NCI-H2107 (cell line): ENCODE data around the gene OPTC.
A peak's percentile ranks its signal among the peaks of the same experiment; 100 is the strongest.
"Not testable (repeated sequence)": the region's sequence is repeated elsewhere in the genome, so short reads cannot be mapped to it uniquely, and the experiment has no call there.

Source experiments
- DNase-seq: peaks from one replicate; lab custom pipeline; 2025; lab: John Stamatoyannopoulos, UW

Gene OPTC

DNA sequence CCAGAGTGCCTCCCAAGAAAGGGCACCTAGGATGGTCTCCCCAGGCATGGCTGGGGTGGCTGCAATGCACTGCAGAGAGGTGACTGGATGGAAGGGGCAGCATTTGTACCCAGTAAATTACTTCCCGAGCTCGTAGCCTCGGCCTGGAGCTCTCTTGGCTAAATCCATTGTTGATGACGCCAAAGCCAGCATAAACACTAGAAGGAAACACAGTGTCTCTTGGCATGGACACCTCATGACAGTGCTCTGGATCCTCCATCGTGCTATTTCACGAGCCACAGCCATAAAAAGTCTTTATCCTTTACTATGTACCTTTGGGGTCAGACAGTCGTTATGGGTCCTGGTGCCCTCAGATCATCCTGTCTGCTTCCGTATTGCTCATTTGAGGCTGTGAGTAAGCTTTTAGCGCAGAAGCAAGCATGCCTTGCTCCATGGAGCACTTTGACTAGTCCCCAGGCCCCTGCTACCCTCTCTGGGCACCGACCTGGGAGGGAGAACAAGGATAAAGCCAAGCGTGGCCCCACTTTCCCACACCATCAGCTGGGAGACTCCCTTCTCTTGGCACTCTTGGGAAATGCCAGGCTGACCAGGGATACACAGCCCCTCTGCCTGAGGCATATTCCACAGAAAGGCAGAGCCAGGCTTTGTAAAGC lies 28.7 kb upstream of the OPTC start:
- DNase-seq, result no peak

DNA sequence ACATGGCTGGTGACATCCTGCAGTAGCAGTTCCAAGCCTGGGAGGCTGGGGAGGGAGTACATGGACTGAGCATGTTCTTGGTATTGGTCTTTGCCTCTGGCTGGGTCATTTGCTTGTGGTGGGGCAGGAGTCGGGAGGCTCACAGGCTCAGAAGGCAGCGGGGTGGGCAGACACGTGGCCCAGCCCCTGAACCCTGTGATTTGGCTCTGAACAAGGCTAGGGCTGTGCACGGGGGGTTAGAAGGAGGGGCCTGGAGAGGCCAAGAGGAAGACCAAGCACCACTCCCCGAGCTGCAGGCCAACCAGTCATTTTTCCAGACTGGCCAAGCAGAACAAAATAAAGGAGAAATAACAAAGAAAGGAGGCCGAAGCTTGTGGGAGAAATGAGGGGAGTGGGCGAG lies 28.0 kb upstream of the OPTC start:
- DNase-seq, result no peak

DNA sequence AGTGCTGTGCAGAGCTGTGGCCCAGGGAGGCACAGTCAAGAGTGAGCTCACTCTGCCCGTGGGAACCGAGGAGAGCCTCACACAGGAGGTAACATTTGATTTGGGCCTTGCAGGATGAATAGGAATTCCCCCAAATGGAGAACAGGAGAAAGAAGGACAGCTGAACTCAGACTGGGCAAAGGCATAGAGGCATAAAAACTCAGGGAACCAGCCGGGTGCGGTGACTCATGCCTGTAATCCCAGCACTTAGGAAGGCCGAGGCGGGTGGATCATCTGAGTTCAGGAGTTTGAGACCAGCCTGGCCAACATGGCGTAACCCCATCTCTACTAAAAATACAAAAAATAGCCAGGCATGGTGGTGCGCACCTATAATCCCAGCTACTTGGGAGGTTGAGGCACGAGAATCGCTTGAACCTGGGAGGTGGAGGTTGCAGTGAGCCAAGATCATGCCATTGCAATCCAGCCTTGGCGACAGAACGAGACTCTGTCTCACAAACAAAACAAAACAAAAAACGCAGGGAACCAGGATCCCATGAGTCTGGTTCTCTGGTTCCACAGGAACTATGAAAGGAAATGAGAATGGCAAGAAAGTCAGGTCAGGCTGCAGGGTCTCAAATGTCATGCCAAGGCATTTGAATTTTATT lies 26.9 kb upstream of the OPTC start:
- DNase-seq, result not testable (repeated sequence)

DNA sequence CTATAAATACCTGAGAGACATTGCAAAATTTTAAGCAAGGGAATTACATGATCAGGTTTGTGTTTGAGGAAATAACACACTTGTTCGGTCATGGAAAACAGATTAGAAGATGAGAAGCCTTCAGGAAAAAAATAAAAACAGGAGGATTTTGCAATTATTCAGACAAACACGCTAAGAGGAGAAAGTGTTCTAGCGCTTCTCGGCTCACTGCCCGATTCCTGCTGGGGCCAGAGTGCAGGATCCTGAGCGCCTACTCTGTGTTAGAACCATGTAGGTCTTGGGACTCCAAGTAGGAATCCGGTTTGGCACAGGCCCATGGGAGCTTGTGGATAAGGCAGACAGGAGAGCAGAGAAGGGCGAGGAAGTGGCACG lies 26.4 kb upstream of the OPTC start:
- no peak for DNase-seq

DNA sequence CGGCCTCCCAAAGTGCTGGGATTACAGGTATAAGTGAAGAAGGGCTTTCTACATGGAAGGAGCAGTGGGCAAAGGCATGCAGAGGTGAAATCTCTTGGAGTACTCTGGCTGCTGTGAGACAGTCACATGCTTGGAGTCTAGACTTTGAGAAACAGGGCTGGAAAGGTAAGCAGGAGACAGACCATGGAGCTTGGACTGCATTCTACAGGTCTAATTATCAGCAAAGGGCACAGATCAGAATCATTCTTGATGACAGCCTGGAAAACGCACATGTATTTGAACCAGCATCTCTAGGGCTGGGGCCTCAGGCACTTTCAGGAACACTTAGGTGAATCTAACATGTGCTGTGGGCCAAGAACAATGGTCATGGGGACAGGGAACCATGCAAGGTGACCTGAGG lies 25.6 kb upstream of the OPTC start:
- no peak for DNase-seq

DNA sequence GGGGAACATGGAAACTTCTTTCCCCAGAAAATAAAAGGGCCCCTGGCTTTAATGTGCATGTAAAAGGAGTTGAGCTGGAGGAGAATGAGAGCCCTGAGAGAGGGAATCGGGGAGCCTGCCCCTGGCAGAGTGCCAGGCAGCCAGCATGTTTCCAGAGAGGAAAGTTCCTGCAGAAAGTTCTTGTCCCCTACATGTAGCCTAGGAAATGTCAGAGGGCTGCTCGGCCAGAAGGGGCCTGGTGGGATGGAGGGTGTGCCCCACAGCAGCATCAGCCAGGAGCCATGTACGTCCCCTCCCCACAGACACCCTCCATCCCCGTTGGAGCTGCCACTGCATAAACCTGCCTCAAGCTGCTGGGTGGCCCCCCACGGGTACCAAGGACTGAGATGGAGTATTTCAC lies 23.7 kb upstream of the OPTC start:
- no peak for DNase-seq

DNA sequence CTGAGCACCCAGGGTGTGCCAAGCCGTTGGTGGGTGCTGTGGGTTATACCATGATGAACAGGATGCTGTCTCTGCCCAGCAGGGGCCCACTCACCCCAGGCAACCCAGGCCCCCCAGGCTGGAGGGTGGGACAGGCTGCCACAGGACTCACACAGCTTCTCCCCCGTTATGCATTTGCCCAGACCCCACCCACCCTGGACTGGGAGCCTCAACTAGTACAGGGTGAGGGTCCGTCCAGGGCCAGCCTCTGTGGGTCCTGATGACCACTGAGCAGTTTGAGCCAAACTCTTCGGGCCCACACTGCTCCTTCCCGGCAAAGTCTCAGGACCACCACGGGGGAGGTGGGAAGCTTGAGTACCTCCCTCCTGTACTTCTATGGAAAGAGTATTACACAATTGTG lies 22.1 kb upstream of the OPTC start:
- no peak for DNase-seq

DNA sequence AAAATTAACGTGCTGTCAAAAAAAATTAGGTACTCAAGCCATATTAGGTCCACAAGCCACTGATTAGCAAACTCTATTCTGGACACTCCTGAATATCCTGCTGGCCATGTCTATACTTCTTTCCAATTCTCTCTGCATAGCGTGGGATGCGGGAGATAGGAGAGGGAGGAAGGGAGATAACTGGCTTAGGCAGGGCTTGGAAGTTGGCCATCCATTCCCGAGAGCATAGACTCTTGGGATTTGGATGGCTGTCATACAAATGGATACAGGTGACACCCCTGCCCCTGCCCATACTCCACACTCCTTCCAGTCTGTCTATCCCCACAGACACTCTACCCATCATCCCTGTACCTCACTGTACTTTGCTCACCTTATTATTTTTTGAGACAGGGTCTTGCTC lies 20.7 kb upstream of the OPTC start:
- no peak for DNase-seq

DNA sequence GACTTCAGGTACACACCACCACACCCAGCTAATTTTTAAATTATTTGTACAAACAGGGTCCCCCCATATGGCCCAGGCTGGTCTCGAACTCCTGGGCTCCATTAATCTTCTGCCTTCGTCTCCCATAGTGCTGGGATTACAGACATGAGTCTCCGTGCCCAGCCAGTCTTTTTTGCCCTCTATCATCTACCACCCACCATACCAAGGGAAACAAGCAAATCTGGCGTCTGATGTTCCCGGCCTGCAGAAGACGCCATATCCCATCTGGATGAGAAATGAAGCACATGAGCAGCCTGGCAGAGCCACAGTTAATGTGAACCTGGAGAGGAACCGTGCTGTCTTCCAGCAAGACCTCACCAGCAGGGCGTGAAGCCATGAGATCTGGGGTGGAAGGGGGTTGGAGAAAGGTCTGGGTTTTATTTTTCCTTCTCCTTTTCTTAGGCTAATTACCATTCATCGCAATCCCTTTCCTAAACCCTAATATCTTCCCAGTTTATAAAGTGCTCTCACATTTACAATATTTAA lies 20.1 kb upstream of the OPTC start:
- DNase-seq, result no peak

DNA sequence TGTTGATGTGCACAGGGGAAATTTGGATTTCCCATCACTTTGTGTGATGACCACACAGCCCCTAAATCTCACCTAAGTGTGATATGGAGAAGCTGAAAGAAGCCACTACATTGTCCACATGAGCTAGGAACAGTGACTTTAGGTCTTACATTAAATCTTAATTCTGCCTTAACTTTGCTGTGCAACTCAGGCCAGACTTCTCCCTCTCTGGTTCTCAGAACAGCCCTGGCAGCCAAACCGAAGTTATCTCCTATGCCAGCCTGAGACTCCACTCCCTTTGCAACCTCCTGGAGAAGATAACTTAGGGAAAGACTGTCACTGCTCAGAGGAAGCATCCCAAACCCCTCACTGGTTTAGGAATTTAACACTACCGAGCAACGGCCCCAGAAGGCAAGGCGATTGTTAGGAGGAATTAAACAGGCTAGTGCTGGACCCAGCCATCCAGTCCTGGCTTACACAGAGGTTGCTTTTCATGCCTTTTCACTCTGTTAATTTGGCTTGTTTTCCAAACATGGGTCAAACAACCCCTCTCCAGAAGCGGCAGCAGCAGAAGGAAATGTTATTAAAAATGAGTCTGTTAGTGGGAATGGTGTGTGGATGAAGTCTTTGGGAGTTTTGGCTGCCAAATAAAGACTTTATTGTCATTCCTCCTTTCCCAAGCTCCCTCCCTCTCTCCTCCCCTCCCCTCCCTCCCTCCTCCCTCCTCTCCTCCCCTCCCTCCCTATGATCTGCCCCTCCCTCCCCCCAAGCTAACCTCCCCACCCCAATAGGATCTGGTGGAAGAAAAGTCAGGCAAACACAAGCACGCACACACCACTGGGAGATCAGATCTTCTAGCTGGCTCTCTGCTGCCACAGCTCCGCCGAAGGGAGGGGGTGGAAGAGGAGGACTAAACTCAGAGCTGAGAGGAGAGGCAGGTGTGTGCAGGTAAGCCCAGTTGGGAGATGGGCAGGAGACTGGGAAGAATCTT lies 18.7 kb upstream of the OPTC start, which contains the start of gene PRELP:
Gene PRELP, plus strand, starts transcription at position 795 of the 970 bp plus-strand sequence. CDS start 7,379 bp downstream, outside the sequence.
- peak; percentile 43 for DNase-seq

DNA sequence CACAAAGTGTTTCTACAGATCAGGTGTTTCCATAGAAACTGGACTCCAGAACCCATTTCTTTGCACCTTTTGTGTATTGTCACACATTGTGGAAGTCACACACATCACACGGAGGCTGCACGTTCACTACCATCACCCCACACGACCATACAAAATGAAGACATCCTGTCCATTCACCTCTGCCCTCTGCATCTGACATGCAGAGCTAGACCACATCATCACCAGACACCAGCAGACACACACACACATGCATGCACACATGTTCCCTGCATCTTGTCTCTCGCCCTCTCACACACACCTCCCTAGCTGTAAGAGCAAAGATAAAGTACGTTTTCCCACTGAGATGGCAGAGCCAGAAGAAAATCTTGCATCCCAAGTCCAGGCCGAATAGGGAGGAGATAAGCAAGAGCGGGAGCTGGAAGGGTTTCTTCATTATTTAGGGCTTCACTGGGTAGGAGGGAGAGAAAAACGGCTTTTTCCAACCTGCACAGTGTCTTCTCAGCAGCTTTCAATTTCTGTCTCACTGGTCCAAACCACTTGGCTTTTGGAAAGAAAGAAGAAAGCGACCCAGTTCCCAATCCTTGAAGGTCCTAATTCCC lies 17.6 kb upstream of the OPTC start:
- no peak for DNase-seq

DNA sequence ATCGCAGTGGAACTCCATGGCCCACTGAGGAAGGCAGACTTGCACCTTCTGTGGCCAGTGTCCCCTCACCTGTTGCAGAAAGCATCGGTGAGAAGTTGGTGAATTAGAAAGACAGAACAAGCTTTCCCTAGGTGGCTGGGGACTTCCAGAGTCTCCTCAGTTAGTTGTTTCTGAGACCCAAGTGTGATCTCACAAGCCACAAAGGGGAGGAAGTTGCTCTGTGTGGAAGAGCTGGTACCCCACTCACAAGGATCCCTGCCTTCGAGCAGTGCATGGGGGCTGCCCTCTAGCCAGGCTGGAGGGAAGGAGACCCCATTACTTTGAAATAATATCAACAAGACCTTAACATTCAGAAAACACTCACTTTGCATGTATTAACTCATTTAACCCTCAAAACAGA lies 16.2 kb upstream of the OPTC start:
- DNase-seq, result no peak

DNA sequence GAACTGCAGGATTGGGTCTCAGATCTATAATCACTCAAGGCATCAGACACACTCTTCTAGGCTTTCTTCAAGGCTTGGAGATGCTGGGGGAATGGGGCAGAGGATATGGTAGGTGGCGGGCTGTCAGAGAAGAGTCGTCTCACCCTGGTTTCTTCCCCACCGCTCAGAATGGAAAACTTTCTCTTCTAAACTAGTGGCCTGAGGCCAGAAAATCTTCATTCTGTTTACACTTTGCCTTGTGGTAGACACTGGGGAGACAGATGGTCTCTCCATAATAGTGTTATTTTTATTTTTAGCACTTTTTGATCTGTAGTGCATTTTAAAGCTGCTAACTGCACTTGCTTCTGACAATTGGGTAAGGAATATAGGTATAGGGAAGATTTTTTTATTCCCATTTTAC lies 15.7 kb upstream of the OPTC start:
- no peak for DNase-seq

DNA sequence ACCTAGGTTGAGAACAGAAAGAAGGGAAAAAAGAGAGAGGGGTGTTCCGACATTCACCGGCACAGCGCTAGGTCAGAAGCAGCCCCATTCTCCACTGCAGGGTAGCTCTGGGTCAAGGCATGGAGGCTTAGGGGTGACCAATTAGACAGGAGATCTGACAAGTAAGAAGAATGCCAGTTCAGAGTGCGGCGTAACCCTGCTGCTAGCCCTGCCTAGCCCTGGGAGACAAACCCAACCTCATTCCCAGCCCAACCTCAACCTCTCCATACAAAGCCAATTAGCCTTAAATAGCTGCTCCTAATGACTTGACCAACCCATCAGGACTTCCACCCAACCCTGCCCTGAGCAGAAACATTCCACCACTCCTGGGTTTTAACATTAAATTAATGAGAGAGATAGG lies 15.0 kb upstream of the OPTC start:
- DNase-seq, result no peak

DNA sequence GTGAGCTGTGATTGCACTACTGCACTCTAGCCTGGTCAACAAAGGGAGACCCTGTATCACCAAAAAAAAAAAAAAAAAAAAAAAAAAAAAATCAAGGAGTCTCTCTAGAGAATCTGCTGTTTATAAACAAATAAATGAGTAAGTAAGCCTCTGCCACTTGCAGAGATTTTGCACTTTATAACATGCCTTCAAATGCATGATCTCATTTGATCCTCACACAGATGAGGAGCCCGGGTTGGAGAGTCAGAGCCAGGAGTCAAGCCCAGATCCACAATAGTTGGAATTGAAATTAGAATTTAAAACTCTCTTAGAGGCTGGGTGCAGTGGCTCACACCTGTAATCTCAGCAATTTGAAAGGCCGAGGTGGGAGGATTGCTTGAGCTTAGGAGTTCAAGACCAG lies 14.3 kb upstream of the OPTC start:
- DNase-seq, result no peak

DNA sequence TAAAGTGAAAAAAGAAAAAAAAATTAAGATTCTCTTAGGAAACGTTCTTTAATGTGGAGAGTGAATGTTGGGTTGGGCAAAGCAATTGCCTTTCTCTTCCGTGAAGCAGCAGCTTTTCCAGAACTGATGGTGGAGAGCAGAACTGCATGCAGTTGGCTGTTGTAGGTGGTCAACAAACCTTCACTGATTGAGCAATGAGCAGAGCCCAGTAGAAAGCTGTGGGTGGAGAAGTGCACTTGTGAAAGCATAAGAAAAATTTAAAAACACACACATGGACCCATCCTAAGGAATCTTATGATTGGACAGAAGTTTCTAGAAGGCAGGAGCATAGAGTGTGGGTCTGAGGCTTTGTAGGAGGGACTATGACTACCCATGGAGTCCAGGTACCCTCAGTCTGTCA lies 13.9 kb upstream of the OPTC start:
- DNase-seq, result no peak

DNA sequence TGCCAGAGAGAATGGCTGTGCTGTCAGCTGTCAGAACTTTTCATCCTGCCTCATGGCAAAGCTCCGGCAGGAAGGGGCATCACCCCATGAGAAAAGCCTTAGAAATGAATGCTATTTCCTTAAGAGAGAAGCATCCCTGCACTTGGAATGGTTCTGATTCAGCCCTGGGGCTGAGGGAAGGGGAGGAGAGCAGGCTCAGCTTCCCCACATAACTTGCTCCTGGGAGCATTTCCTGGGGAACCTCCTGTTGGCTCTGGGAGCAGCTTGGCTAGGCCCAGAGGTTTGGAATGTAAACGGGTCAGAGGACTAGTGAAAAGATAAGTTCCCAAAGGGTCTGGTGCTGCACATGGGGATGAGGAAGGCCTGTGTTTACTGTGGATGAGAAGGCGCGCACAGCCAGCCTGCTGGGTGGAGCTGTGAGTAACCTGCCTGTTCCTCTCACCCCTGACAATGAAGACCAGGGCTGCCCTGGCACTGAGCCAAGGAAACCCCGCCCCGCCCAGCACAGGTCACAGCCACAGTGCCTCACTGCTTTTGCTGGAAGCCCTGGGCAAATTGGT lies 13.3 kb upstream of the OPTC start:
- peak; percentile 73 for DNase-seq

DNA sequence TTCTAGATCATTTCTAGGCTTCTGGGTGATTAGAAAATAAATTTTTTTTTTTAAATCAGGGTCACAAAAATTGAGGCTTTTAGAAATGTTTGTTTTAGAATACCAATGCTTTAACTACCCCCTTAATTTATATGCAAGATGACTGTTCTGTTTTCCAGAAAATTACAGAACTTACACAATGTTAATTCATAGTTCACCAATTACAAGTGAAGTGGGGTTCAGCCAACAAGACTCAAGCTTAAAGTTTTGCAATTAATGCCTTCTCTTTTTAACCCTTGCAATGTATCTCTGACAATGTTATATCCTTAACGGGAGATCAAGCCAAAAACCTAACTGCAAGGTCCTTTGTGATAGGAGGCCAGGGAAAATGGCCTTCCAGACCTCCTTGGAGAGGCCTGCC lies 12.8 kb upstream of the OPTC start:
- DNase-seq, result no peak

DNA sequence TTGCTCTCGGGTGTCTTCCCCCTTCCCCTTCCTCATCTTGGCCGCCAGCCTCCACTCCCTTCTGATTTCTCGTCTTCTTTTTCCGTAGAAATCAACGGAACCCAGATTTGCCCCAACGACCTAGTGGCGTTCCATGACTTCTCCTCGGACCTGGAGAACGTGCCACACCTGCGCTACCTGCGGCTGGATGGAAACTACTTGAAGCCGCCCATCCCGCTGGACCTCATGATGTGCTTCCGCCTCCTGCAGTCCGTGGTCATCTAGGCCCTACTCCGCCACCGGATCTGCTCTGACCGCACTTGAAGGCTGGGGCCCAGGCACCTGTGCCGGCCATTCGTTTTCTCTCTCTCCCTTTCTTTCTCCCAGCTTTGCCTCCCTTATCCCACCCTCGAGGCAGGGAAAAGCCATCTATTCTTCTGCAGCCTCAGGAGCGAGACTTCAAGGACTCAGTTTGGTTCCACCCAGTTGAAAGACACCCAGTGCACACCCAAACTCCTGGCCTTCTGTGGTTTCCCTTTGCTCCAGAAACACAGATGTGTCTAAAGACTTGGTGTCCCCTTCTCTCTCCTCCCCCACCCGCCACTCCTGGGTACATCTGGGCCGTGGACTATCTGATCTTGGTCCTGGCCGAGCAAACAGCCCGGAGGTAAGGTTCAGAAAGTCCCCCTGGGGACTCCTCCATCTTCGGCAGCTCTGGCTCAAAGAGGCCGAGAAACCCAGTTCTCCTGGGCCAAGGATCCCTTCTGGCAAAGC lies 7.2 kb upstream of the OPTC start:
- no peak for DNase-seq

DNA sequence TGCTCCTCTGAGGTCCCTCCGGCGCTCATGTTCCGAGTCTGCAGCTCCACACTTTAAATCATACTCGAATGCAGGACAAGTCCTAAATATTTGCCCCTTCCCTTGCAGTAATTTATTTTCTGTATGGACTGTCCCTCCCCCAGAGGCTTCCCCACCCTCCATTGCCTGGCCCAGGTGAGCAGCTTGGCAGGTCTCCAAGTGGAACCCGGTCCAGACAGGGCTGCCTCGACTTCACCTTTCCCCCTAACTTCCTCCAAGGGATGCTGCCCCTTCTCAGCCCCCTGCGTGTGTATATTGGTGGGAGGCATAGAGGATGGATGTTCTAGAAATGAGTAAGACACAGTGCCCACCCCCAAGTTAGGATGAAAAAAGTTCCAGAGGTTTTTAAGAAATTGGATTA lies 5.4 kb upstream of the OPTC start:
- no peak for DNase-seq

DNA sequence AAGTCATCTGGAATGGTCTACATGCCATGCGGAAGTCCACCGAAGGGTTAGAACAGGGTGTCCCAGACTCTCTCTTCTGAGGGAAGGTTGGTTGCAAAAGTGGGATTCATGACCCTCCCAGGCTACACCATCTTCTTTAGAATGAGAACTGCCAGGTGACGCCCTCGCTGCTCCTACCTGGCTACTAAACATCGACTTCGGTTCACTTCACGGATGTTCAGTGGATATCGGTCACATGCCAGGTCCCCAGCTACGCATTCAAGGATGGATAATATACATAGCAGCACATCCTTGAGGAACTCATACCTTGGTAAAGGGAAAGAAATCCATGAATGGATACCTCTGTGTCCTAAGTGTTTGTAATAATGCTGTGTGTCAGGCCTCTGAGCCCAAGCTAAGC lies 3.3 kb upstream of the OPTC start:
- DNase-seq, result no peak
